HG02571 (cell line): ENCODE measurements around the gene BLTP2.
"Not testable (repeated sequence)": the region's sequence is repeated elsewhere in the genome, so short reads cannot be mapped to it uniquely, and the experiment has no call there.

Experiments
- ATAC-seq: cut with Tn5 transposase; IDR thresholded peaks from one replicate; pipeline ENCODE4 v1.9.1; 2021; ENCODE audit warnings: mild to moderate bottlenecking, moderate library complexity; ENCODE audit not compliant: unreplicated experiment

The BLTP2 gene

DNA sequence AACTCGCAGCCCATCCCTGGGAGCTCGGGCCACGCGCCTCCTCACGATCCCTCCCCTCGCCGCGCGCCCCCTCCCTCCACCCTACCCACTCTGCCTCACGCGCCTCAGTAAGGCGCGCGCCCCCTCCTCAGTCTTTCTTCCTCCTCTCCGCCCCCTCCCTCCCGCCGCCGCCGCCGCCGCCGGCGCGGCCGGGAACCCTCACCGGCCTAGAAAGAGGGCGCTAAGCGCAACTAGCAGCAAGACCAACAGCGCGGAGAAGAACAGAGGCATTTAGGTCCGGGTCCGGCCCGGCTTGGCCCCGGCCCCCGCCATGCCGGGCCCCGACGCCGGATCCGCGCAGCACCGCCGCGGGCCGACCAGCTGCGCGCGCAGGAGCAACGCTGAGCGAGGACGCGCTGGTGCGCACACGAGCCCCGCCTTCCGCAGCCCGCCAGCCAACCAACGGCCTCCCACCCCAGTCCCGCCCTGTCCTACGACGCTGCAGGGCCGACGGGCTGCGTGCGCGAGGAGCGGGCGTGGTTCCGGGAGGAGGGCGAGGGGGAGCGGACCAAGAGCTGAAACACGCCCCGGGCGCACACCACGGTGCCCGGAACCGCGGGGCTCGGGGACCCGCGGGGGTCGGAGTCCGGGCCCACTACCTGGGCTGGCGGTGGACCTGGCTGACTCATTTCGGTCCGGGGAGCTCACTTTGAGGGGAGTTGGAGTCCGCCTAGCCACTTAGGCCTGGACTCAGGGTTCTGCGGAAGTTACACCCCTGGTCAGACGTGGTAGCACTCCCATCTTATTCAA lies at the start of gene BLTP2:
Gene BLTP2 (minus strand): TSS at position 372 of the 789 bp plus-strand sequence. CDS start 102 bp downstream, at position 270.
- ATAC-seq = peak; percentile 87

- ATAC-seq = no peak
Observed at GRCh38 chr17:28693869-28694268, 48.9 kb upstream of the BLTP2 start.

DNA sequence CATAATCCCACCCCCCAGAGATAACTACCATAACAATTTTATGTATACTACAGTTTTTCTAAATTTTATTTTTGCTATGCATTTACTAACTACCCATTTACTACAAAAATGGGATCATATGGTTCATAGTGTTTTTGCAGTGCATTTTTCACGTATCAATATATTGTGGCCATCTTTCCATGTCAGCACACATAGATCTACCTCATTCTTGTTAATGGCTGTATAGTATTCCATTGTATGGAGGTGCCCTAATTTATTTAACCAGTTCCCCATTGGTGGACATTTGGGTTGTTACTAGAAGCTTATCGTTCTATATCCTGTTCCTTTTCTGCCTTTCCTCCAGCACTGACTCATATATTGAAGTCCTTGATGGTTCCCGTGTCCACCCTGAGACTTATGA lies 44.1 kb upstream of the BLTP2 start:
- no peak for ATAC-seq

DNA sequence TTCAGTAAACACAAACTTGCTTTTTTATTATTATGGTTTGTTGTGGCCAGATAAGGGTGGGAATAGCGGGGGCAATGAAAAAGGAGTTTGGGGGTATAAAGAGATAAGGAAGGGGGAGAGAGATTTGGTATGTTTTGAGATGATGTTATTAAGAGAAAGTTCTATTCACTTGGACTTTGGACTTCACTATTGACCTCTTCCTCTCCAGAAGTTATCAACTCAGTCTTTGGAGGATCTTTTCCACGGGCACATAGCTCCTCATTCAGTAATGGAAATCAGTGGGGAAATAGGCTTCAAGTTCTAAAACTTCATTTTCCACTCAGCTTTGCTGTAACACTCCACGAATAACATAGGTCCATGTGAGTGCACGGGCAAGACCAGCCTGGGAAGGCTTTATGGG lies 43.5 kb upstream of the BLTP2 start:
- no peak for ATAC-seq

DNA sequence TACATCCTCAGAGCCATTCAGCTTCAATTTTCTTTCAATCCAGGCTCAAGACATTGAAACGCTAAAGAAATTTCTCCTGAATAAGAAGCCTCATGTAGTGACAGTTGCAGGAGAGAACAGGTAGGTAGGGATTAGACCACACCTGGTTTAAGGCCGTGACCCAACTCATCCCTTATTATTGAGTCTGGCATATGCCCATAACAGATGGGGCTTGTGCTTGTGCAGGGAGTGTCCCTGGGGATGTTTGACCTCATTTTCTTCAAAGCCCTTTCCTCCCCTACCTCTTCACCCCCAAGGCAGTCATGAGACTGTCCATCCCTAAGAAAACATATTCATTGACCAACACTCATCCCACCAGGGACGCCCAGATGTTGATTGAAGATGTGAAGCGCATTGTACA lies 41.3 kb upstream of the BLTP2 start:
- ATAC-seq = no peak

GRCh38 chr17:28685366-28685765 lies 40.4 kb upstream of the BLTP2 start:
- no peak for ATAC-seq

GRCh38 chr17:28684963-28685362 lies 40.0 kb upstream of the BLTP2 start:
- no peak for ATAC-seq

GRCh38 chr17:28682655-28683054 lies 37.7 kb upstream of the BLTP2 start:
- no peak for ATAC-seq

DNA sequence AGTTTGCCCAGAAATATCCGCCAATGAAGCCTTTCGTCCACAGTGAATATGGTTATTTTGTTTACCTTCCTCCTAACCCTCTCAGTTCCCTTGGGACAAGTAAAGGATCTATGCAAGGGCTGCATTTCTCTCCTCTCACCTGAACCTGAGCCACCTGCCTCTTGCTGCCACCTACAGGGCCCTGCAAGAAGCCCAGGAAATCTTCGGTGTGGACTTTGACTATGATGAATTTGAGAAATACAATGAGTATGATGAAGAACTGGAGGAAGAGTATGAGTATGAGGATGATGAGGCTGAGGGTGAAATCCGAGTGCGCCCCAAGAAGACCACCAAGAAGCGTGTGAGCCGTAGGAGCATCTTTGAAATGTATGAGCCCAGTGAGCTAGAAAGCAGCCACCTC lies 31.0 kb upstream of the BLTP2 start:
- ATAC-seq = no peak

GRCh38 chr17:28675490-28675889 lies 30.5 kb upstream of the BLTP2 start:
- no peak for ATAC-seq

DNA sequence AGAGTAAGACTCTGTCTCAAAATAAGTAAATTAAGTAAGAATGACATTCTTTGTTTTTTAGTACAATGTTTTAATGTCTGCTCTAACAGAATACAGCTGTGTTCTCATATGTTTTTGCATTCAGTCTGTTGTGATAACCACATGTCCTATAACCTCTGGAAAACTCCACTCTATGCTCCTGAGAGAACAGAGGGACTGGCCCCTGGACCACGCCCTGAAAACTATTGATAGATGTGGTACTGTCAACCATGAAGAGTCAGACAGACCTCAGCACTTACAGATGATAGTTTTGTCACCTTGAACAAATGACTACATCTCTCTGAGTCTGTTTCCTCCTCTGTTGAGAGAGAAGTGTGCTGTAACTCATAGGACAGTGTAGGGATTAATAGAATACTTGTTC lies 25.0 kb upstream of the BLTP2 start:
- ATAC-seq = no peak

DNA sequence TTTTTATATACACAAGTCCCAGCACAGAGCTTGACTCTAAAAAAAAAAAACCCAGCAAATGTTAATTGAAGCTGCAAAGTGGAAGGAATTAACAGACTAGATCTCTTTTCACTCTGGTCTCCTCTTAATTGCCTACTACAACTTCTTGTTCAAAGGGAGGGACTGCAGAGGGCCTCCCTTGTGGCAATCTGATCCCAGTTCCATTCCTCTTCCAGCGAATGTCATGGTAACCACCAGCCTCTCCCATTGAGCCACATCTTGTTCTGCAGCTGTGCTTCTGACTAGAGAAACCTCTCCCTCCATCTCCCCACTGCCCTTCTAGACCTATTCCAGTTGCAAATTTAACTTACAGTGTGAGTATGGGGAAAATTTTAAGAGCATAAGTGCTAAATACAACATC lies 22.9 kb upstream of the BLTP2 start:
- no peak for ATAC-seq

DNA sequence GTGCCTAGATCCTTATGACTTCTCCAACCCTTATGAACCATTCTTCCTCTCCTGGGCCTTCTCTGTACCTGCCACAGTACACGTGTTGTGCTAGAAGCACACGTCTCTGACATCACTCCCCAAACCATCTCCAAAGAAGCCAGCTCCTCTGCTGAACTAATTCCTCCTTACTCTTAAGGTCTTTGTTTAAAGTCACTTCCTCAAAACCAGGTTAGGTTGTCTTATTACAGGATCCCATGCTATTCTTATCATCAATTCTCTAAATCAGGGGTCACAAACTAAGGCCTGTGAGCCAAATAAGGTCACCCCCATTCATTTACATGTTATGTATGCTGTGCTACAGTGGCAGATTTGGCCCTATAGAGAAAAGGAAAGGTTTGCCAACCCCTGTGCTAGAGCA lies 21.0 kb upstream of the BLTP2 start:
- no peak for ATAC-seq

DNA sequence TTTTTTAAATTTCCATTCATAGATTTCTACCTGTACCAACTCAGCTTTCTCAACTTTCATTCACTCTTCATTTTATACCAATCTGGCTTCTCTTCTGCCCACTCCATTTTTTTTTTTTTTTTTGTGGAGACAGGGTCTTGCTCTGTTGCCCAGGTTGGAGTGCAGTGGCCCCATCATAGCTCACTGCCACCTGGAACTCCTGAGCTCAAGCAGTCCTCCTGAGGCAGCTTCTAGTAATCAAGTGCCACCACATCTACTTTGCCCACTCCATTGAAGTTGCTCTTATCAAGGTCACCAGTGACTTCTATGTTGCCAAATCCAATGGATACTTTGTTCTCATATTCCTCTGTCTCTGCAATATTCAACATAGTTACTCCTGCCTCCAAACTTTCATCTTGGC lies 18.8 kb upstream of the BLTP2 start:
- no peak for ATAC-seq

GRCh38 chr17:28662527-28662829 lies 17.5 kb upstream of the BLTP2 start:
- no peak for ATAC-seq

DNA sequence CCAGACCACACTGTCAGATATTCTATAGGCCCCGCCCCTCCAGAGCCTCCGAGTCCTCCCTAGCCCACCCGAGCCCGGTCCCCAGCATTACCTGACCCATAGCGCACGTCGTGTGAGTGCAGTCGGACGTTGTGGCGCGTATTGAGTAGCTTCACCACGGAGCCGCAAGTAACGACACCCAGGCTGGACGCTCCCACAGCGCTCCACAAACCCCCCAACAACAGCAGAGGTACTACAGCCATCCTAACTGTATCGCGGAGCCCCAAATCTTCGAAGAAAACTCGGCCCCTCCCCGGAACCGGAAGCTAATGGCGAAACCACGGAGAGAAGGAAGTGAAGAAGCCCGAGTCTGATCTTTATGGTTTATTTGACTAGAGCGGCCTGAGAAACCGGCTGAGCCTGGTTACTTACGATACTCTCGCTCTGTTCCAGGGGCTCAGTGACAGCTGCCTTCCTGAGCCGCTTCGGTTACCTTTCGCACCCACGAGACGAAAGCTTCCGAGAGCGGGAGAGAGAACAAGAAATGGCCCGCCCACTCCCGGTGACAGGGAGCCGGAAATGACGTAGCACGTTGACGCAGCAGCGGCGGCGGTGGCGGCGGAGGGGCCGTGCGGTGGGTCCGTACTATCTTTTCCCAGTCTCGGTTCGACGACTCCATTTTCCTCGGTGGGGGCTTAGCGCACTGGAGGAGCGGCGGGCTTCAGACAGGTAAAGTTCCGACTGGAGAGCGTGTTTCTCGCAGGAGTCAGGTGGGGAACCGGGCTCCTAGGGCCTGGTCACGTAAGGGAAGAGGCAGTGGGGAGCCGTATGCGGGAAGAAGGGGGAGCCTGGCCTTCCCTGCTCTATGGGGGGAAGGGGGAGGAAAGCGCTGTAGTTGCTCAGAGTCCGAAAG lies 16.9 kb upstream of the BLTP2 start, which contains the start of the genes SDF2 and SUPT6H:
Gene SDF2 (minus strand): TSS at position 272 of the 892 bp plus-strand sequence. CDS start 30 bp downstream, at position 242.
Gene SUPT6H (plus strand): TSS at position 571 of the 892 bp plus-strand sequence. CDS start 11,197 bp downstream, outside the sequence.
- ATAC-seq = peak; percentile 79

DNA sequence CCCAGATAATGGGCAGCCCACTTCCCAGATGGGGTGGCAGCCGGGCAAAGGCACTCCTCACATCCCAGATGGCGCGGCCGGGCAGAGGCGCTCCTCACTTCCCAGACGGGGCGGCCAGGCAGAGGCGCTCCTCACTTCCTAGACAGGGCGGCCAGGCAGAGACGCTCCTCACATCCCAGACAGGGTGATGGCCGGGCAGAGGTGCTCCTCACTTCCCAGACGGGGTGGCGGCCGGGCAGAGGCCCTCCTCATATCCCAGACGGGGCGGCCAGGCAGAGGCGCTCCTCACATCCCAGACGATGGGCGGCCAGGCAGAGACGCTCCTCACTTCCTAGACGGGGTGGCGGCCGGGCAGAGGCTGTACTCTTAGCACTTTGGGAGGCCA lies 14.5 kb upstream of the BLTP2 start:
- ATAC-seq = not testable (repeated sequence)

DNA sequence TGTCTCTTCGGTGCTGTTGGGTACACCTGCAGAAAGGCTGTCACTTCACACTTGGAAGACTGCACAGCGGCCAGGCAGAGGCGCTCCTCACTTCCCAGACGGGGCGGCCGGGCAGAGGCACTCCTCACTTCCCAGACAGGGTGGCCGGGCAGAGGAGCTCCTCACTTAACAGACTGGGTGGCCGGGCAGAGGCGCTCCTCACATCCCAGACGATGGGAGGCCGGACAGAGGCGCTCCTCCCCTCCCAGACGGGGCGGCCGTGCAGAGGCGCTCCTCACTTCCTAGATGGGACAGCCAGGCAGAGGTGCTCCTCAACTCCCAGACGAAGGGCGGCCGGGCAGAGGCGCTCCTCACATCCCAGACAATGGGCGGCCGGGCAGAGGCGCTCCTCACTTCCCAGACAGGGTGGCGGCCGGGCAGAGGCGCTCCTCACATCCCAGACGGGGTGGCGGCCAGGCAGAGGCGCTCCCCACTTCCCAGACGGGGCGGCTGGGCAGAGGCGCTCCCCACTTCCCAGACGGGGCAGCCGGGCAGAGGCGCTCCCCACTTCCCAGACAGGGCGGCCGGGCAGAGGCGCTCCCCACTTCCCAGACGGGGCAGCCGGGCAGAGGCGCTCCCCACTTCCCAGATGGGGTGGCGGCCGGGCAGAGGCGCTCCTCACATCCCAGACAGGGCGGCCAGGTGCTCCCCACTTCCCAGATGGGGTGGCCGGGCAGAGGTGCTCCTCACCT lies 14.0 kb upstream of the BLTP2 start:
- ATAC-seq = not testable (repeated sequence)

DNA sequence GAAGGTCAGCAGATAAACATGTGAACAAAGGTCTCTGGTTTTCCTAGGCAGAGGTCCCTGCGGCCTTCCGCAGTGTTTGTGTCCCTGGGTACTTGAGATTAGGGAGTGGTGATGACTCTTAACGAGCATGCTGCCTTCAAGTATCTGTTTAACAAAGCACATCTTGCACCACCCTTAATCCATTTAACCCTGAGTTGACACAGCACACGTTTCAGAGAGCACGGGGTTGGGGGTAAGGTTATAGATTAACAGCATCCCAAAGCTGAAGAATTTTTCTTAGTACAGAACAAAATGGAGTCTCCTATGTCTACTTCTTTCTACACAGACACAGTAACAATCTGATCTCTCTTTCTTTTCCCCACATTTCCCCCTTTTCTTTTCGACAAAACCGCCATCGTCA lies 13.4 kb upstream of the BLTP2 start:
- ATAC-seq = not testable (repeated sequence)

DNA sequence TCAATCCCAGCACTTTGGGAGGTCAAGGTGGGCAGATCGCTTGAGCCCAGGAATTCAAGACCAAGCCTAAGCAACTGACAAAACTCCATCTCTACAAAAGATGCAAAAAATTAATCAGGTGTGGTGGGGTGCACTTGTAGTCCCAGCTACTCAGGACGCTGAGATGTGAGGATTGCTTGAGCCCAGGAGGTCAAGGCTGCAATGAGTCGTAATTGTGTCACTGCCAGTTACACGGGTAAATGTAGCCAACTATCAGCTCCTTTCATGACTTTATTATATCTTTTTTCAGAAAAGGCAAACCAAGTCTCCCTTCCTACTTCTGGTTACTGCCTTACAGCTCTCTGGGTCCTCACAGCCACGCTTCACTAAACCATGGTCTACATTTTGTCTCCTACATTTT lies 12.8 kb upstream of the BLTP2 start:
- ATAC-seq = no peak

DNA sequence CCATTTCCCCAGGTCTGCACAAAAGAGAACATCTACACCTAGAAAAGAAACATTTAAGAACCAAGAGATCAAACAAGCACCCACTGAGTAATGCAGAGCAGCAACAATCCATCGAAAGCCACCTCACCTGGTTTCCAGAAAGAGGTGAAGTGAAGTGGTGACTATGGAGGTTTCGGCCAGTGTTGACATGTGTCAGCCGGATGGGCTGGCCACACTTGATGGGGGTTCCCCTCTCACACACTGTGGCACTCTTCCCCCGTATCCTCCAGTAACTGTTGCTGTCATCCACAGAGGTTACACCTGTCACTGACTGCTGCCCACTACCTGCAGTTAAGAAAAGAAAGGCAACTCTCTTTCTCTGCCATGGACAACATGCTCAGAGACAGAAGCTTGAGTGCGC lies 10.2 kb upstream of the BLTP2 start:
- ATAC-seq = no peak
